GM19463 (cell line): Measurements from ENCODE around the gene PI3.
"Not testable (repeated sequence)": the region's sequence is repeated elsewhere in the genome, so short reads cannot be mapped to it uniquely, and the experiment has no call there.

ENCODE experiments used
- ATAC-seq: cut with Tn5 transposase; IDR thresholded peaks from one replicate; pipeline ENCODE4 v1.9.1; 2021; ENCODE audit warnings: mild to moderate bottlenecking, moderate library complexity; ENCODE audit not compliant: unreplicated experiment

Gene PI3, protein sequence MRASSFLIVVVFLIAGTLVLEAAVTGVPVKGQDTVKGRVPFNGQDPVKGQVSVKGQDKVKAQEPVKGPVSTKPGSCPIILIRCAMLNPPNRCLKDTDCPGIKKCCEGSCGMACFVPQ

DNA sequence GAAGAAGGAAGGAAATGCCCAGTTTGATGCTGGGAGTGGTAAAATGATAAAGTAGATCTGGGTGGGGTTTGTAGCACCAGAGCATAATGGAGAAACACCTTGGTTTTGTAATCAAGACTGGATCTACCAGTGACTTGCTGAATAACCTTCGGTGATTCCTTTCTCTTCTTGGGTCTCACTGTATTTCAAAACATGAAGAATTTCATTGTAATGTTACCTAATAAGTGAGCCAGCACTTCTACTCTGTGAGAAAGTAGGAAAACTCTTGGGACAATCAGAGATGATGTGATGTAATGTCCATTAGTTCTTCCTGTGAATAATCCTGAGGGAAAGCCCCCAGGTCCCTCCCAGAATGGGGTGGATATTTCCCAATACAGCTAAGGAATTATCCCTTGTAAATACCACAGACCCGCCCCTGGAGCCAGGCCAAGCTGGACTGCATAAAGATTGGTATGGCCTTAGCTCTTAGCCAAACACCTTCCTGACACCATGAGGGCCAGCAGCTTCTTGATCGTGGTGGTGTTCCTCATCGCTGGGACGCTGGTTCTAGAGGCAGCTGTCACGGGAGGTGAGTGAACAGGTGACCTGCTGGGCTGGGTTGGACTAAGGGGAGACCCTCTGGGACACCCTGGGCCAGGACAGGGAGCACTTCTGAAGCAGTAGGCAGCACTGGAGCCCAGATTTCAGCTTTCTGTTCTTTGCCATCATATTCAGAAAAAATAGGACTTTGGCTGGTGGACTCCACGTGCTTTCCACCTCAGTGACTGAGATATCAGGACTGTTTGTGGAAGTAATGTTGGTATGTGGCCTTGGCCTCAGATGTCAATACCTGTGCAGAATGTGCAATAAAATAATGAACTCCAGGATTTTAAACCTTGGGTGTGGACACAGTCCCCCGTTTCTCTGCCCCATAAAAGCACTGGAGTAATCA, at the start of gene PI3:
Gene PI3, plus strand, starts transcription at position 469 of the 931 bp plus-strand sequence. Its CDS starts 21 bp downstream, at position 490.
- no peak for ATAC-seq

DNA sequence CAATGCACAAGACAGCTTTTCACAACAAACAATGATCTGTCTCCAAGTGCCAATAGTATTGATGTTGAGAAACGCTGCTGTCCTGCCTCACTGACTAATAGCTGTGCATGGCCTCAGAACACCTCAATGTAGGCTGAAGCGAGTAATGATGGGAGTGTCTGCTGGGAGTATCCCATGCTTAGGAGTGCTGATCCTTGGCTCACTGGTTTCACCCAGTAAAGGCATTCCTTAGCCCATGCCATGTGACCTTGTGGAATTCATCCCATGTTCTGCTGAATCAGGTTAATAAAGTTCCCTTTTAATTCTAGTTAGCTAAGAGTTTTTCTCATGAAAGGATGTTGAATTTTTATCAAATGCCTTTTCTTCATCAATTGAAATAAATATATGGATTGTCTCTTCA, 46.6 kb upstream of the PI3 start:
- ATAC-seq = no peak

DNA sequence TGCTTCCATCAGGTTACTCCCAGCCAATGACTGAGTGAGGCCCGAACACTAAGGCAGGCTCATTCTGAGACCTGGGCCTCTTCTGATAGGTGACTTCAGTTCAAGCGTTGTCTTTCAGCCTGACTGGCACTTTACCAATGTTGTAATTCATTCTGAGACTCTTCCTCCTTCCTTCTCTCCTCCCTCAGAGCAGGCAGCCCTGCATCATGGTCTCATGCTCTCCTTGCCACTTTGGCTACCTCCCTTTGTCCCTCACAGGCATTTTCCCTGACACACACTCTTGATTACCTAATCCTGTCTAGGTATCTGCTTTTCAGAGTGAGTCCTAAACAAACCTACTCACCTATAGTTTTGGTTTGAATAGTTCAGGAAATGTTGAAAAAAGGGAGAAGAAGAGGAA, 37.8 kb upstream of the PI3 start:
- no peak for ATAC-seq

DNA sequence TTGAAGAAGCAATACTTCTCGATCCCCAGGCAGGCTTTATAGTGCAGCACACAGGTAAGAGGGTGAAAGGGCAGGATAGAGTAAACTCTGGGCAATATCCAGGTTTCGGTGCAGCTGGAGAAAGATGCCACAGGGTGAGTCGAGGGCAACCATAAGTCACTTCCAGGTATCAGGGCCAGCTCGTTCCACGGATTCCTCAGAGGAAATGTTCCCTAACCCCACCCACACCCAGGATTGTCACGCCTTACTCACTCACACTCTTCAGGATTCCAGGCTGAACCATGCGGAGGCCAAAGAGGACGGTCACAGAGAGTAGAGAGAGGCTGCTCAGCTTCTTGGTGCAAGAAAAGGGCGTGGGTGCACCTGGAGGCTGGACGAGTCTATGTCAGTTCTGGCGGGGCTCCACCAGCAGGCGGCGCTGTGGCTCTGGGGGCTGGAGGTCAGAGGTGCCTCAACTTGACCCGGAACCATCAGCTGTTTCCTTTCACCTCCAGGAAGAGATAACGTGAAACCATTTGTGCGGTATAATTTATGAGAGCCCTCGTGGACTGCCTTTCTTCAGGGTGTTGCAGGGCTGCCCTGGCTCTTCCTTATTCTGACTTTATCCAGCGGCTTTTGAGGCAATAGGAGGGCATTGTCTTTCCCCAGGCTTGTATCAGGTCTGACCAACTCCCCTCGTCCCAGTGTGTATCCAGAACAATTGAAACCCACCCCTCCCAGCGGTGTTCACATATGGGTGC, 36.0 kb upstream of the PI3 start:
- ATAC-seq = no peak

DNA sequence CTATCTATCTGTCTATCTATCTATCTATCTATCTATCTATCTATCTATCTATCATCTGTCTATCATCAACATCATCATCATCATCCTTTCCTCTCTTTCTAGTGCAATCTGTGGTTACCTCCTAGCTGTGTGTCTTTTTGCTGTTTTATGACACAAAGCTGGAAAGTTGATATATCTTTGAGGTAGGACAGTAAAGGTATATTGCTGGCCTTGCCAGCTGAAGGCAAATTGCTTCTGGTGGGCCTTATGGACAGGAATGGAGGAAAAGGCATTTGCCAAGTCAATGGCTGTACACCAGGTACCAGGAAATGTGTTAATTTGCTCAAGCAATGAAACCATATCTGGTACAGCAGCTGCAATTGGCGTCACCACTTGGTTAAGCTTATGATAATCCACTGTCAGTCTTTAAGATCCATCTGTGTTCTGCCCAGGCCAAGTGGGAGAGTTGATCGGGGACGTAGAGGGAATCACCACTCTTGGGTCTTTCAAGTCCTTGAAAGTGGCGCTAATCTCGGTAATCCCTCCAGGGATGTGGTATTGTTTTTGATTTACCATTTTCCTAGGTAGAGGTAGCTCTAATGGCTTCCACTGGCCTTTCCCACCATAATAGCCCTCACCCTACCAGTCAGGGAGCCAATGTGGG, 34.8 kb upstream of the PI3 start:
- not testable (repeated sequence) for ATAC-seq

DNA sequence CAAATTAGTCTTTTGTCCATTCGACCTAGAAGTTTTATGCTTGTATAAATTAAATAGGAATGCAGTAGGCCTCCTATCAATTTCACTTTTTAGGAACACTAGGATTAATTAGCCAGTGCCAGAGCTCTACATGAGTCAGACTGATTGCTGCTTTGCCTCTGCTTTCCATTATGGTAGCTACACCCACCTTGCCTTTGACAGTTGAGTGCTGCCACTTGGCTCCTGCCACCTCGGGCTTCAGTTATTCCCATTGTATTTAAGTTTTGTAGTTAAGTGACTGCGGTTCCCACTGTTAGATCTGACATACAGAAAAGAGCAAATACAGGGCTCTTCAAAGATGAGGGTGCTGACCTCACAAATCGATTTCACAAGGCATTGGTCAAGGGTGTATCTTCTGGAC, 33.9 kb upstream of the PI3 start:
- ATAC-seq = no peak

DNA sequence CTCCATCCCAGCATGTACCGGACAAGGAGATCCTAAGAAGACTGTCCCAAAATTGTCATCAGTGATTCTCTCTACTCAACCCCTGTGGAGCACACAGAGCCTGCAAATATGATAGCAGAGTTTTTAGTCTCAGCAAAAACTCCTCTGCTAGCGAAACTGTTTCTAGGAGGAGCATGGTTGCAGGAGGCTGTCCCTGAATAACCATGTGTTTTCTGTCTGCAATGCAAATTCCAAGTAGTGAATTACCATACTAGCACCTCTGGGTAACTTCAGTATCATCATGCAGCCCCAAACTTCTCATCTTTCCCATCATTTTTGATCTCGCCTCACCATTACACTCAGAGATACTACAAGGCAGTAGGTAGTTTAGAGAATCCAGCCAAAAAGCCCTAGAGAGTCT, 25.6 kb upstream of the PI3 start:
- no peak for ATAC-seq

DNA sequence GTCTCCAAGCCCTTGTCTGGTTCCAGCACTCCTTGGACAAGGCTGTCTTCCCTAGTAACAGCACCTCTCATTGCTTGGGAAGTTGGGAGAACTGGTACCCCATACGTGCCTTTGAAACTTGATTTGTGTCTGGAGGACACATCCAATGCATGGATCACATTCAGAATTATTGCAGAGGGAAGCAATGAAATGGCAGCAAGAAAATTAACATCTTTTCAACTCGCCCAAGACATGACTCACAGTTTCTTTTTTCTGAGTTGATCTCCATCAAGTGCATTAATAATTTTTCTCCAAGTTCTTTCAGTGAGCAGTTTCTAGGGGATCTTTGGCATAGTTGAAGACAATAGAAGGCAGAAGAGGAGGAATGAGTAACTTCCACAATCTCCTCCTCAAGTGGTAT, 22.3 kb upstream of the PI3 start:
- no peak for ATAC-seq

DNA sequence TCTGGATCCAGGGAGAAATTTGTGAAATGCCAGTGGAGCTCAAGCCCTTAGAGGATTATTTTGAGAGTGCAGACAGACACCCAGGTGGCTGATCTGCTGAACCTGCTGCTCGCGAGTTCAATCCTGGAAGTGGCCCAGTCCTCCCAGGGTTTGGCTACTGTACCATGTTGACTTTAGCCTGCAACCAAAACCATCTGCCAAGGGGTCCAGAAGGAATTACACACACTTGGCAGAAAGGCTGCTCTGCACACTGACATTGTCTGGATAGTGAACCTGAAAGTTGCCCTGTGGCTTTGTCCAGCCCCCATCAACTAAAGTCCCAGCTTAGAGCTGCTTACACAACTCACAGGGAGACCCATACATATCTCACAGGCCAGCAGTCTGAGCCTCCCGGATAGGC, 21.6 kb upstream of the PI3 start:
- ATAC-seq = no peak

DNA sequence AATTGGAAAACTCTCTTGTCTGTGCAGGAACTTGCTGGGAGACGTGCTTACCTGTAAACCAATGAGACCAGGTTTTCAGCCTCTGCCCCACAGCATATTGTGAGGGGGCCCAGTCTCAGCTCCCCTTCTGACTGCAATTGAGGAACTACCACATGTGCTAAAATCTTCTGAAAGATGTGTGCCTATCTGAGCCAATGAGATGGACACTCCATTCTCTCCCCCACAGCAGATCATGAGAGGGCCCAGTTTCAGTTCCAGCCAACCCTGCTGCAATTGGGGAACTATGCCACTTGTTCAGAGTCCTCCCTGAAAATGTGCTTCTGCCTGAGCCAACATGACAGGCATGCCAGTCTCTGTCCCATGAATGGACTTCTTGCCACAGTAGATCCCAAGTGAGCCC, 20.9 kb upstream of the PI3 start:
- no peak for ATAC-seq

DNA sequence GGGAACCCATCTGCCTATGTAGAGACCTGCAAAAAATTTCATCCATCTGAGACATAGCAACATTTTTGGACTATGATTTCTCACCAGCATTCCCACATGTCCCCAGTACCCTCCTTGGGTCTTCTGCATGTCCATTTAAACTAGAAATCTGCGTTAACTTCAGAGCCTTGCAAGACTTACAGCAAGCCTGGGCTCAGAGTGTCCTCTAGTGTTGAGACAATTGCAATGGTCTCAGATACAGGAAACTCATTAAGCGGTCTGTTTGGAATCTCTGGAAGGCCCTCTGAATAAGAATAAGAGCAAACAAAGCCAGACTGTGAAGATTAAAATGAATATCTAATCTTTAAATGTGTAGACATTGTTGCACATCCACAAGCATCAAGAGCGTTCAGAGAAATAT, 20.5 kb upstream of the PI3 start:
- ATAC-seq = no peak

DNA sequence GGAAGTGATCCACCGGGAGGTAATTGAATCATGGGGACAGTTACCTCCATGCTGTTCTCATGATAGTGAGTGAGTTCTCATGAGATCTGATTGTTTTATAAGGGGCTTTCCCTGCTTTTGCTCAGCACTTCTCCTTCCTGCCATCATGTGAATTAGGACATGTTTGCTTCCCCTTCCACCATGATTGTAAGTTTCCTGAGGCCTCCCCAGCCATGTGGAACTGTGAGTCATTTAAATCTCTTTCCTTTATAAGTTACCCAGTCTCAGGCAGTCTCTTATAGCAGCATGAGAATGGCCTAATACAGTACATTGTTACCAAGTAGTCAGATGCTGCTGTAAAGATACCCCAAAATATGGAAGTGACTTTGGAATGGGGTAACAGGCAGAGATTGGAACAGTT, 19.9 kb upstream of the PI3 start:
- not testable (repeated sequence) for ATAC-seq

DNA sequence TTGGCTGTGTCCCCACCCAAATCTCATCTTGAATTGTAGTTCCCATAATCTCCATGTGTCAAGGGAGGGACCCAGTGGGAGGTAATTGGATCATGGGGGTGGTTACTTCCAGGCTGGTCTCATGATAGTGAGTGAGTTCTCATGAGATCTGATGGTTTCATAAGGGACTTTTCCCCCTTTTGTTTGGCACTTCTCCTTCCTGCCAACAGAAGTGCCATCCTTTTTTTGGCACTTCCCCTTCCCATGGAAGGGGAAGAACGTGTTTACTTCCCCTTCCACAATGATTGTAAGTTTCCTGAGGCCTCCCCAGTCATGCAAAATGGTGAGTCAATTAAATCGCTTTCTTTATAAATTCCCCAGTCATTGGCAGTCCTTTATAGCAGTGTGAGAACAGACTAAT, 18.0 kb upstream of the PI3 start:
- no peak for ATAC-seq

DNA sequence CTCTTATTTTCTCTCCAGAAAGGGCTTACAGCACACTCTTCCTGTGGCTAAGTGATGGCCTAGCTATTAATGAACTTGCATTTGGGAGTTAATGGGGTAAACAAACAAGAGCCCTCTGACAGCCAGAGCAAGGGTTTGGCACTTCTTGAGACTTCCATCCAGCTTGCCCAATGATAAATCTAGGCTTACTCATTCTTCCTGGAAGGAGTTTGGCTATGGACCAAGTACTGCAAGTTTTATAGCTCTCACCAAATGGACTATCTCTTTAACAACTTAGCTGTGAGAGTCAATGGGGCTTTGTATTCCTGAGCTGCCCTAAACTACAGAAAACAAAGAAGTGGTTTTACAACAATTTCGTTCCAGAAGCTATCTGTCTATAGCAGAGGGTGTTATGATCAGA, 16.7 kb upstream of the PI3 start:
- ATAC-seq = no peak

DNA sequence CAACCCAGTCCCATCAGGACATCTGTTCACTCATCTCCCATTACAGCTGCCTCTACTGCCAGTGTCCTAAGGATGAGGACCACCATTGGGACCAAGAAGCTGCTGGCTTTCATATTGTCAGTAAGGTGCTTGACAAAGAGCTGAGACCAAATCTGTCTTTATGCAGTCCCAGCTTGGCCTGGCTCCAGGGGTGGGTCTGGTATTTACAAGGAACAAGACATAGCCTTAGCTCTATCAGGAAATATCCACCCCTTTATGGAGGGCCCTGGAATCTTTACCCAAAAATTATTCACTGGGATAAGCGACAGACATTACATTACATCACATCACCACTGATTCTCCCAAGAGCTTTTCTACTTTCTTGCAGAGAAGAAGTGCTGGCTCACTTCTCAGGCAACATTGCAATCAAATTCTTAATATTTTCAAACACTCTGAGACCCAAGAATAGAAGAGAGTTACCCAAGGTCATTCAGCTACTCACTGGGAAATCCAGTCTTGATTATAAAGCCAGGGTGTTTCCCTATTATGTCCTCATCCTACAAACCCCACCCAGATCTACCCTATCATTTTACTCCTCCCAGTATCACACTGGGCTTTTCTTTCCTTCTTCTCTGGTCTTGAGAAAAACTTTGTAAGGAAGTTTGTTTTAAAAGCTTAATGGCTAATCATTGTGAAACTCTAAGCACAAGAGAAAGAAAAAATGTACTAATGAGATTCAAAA, 11.5 kb upstream of the PI3 start:
- ATAC-seq = no peak

DNA sequence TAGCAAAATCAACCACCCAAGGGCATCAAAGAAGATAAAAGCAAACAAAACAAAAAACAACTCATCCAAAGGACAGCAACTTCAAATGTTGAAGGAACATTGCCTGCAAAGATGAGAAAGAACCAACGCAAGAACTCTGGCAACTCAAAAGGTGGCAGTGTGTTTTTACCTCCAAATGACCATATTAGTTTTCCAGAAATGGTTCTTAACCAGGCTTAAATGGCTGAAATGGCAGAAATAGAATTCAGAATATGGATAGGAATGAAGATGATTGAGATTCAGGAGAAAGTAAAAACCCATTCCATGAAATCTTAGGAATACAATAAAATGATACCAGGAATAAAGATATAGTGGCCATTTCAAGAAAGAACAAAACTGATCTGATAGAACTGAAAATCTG, 9.8 kb upstream of the PI3 start:
- ATAC-seq = no peak

DNA sequence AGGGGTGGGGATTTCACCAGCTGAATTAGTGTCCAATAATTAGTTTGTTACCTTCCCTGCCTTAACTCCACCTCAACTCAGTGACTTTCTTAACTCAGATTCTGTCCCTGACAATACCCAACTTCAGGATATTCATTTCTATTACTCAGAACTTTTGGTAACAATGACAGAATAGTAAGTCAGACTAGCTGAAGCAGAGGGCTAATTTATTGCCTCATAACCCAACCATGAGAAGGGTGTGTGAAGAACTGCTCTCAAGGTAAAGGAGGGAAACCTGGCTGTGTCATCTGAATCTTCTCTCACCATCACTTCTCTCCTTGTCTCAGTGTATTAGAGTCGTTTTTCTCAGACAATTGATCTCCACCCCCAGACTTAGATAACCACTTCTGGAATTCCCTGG, 1.2 kb upstream of the PI3 start:
- ATAC-seq = no peak

DNA sequence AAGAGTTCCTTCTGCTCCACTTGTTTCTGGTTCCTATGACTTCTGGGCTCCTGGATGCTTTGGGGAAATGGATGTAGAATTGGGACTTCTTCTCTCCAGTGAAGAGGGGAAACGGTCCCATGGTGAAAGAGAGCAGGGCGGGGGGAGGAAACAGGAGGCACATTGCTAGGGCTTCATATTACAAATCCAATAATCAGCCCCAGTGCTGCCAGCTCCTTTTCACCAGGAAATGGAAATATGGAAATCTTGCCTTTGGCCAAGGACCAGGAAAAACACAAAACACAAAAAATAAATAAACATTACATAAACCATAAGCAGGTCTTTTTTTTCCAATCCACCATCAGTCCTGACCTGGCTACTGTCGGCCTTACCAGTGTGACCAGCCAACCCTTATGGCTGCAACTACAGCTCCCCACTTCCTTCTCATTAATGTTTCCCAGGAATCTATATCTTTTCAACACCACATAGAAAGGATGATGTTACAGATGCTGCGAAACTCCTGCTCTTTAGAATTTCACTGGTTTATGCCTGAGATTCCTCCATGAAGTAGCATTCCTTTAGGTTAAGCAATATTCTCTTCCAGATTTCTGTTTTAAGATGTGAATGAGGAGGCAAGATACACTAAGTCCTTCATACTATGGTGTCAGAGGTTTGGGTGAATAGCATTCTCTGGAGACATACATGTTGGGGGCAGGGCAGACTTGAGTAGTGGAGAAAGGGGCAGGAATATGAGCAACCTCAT, 2.0 kb downstream of the PI3 start:
- no peak for ATAC-seq

DNA sequence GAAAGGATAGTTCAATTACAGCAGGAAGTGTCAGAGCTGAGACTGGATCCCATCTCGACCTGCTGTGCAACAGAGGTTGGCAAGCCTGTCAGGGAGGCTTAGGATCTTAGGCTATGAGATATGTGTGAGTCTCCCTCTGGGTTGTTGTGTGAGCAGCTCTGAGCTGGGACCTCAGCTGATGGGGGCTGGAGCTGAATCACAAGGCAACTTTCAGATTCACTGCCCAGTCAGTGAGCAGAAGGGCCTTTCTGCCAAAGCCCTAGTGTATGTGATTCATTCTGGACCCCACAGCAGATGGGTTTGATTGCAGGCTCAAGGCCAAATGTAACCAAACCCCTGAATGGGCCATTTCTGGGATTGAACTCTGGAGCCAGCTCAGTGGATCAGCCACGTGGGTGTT, 4.5 kb downstream of the PI3 start:
- ATAC-seq = no peak

DNA sequence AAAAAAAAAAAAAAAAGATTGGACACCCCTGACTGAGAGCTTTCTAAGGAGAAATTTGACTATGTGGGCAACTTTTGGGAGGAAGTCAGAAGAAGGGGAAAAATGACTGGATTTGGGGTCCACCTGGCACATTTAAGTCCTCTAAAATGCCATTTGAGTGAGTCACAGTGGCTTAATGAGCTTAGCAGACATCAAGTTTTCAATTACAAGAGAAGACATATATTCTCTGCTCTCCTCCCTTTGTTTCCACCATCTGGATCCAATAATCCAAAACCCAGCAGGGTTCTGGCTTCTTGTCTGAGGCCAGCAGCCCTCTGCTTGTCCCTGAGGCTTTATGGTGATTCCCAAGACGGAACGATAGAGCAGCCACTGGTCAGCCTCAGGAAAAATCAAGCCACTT, 6.9 kb downstream of the PI3 start:
- no peak for ATAC-seq
